GDM1 (cell line): ENCODE results near the gene KCNH5.

Experiments used
- DNase-seq: peaks from one replicate; lab custom pipeline; 2025; lab: John Stamatoyannopoulos, UW

KCNH5 gene, protein sequence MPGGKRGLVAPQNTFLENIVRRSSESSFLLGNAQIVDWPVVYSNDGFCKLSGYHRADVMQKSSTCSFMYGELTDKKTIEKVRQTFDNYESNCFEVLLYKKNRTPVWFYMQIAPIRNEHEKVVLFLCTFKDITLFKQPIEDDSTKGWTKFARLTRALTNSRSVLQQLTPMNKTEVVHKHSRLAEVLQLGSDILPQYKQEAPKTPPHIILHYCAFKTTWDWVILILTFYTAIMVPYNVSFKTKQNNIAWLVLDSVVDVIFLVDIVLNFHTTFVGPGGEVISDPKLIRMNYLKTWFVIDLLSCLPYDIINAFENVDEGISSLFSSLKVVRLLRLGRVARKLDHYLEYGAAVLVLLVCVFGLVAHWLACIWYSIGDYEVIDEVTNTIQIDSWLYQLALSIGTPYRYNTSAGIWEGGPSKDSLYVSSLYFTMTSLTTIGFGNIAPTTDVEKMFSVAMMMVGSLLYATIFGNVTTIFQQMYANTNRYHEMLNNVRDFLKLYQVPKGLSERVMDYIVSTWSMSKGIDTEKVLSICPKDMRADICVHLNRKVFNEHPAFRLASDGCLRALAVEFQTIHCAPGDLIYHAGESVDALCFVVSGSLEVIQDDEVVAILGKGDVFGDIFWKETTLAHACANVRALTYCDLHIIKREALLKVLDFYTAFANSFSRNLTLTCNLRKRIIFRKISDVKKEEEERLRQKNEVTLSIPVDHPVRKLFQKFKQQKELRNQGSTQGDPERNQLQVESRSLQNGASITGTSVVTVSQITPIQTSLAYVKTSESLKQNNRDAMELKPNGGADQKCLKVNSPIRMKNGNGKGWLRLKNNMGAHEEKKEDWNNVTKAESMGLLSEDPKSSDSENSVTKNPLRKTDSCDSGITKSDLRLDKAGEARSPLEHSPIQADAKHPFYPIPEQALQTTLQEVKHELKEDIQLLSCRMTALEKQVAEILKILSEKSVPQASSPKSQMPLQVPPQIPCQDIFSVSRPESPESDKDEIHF

DNA sequence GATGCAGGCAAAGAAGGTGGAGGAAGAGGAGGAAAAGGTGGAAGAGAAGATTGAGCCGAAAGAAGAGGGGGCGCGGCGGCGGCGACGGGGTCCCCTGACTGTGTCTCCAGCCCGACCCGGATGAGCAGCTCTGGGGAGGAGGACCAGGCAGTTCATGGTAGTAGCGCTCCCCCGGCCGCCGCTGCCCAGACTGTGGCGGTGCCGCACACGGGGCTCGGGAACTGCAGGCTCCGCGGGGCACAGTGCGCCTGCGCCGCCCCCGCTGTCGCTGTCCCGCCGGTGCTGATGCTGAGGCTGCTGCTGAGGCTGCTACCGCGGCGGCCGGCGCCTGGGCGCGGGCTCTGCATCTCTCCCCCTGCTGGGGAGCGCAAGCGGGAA lies at the start of gene KCNH5:
Gene KCNH5, minus strand, starts transcription at position 225 of the 378 bp plus-strand sequence. CDS start 272 bp downstream, outside the sequence.
- no peak for DNase-seq

- no peak for DNase-seq
These were observed 46.2 kb upstream of the KCNH5 start for GRCh38 chr14:63091394-63091996.

GRCh38 chr14:63088865-63089264 lies 43.6 kb upstream of the KCNH5 start:
- DNase-seq: no peak

DNA sequence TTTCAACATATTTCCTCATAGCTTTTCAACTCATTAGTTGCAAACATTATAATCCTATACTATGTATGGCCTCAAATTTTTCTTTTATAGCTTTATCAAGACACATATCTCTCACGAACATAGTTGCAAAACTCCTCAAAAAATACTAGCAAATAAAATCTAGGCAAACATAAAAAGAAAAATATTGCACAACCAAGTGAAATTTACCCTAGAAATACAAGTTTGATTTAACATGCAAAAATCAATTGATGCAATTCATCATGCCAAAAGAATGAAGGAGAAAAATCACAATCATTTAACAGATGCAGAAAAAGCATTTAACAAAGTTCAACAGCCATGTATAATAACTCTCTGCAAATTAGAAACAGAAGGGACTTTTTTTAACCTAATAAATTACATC lies 33.3 kb upstream of the KCNH5 start:
- DNase-seq: no peak

DNA sequence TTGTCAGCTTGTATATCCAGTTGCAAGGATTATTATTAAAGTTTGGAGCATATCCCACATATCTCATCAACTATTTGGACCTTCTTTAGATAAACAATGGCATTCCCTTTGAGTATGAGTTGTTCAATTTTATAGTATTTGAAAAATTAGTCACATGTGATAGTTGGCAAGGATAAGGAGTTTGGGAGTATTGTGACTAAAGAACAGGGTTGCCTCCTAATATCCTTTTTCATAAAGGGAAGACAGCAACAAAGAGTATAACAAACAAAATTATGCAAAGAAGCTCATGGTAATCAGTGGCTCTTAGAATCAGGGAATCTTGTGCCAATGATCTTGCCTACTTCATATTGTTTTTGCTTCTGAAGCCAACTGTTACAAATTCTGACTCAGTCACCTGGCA lies 31.2 kb upstream of the KCNH5 start:
- no peak for DNase-seq

- DNase-seq: no peak
These were observed 10.4 kb upstream of the KCNH5 start for GRCh38 chr14:63055631-63056030.

DNA sequence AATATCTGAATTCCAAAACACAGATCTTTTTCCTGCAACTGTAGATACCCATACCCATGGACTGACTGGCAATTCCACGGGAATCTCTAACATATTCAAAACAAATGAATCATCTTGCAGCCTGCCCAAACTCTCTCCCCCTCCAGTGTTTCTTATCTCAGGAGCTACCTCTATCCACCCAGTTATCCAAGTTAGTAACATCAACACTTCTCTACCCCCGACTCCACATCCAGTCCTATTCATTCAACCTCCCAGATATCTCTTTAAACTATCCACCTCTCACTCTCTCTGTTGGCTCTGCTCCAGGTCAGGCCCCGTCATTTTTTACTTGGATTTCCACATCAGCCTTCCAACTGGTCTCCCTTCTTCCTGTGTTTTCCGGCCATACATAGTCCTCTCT lies 6.7 kb upstream of the KCNH5 start:
- DNase-seq: no peak

- no peak for DNase-seq
These were observed 6.0 kb upstream of the KCNH5 start for GRCh38 chr14:63051301-63051700.

- no peak for DNase-seq
These were observed 5.4 kb upstream of the KCNH5 start for GRCh38 chr14:63050694-63051093.

DNA sequence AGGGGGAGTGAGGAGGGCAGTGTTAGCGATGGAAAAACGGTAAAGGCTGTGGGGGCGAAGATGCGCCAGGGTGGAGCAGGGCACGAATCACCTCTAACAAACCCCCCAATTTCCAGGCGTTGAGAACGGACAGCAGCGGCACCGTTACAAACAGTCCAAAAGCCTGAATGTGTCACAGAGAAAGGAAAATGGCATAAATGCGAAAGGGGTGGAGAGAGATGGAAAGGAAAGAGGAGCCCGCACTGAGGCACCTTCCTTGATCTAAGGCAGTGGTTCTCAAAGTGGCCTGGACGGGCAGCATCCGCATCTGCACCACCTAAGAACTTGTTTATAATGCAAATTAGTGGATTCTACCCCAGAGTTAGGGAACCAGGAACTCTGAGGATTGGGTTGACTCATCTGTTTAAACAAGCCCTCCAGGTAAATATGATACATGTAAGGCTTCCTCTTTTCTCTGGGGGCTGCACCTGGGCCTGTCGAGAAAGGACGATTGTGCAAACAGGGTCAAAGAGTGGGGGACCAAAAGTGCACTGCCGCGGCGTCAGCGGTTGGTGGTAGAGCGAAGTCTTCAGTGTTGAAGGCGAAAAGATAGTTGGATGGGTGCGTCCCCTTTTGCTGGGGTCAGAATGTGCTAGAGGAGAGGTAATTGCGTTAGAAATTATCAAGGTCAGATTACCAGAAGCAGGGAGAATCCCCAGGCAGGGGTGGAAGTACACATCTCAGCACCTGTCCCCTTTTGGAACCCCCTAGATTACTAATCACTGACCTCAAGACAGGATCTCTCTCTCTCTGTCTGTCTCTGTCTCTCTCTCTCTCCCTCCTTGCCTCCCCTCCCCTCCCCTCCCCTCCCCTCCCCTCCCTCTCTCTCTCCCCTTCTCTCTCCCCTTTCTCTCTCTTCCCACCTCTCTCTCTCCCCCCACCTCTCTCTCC lies 1.3 kb upstream of the KCNH5 start:
- no peak for DNase-seq

- no peak for DNase-seq
These were observed 508 bp upstream of the KCNH5 start for GRCh38 chr14:63045612-63046320.

- no peak for DNase-seq
These were observed 5.4 kb downstream of the KCNH5 start for GRCh38 chr14:63039866-63040265.

DNA sequence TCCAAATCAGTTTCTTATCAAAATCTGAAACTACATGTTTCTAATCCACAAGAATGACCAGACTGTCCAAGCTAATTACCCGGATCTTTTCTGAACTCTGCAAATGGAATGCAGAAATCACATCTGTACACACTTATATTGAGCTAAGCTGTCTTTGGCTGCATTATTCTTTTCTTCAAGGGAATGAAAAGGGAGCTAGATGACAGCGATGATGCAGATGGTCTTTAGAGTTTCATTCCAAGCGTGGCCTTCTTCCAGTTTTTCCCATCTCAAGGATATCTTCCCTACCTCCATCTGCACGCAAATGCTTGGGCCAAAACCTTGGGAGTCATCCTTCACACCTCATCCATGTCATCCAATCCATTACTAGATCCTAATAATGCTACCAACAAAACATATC lies 12.6 kb downstream of the KCNH5 start:
- DNase-seq: no peak

- no peak for DNase-seq
These were observed 13.2 kb downstream of the KCNH5 start for GRCh38 chr14:63032076-63032475.

GRCh38 chr14:63030113-63030512 lies 15.1 kb downstream of the KCNH5 start:
- no peak for DNase-seq

GRCh38 chr14:63027719-63028118 lies 17.5 kb downstream of the KCNH5 start:
- no peak for DNase-seq

DNA sequence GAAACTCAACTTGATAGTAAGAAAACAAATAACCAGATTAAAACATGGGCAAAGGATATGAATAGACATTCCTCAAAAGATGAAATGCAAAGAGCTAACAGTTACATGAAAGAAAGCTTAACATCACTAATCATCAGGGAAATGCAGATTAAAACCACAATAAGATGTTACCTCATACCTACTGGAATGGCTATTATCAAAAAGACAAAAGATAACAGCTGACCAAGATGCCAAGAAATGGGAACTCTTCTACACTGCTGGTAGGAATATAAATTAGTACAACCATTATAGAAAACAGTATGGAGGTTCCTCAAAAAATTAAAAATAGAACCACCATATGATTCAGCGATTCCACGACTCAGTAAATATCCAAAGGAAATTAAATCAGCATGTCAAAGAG lies 18.8 kb downstream of the KCNH5 start:
- DNase-seq: no peak

- DNase-seq: no peak
These were observed 30.6 kb downstream of the KCNH5 start for GRCh38 chr14:63014621-63015020.

DNA sequence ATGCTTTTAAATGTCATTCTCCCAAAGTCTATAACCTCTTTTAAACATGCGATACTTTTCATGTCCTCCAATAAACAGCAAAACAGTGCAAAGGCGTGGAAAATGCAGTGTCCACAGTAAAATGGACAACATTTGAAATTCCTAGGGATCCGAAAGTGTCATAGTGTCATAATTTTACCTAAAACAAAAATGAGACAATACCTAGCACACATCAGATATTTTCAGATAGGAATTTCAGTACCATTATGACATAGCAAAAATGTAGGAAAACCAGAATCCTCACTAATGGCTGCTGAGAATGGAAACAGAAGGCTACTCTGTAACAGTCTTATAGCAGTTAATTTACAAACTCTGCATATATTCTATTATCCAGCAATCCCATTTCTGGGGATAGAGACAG lies 33.1 kb downstream of the KCNH5 start:
- DNase-seq: no peak

DNA sequence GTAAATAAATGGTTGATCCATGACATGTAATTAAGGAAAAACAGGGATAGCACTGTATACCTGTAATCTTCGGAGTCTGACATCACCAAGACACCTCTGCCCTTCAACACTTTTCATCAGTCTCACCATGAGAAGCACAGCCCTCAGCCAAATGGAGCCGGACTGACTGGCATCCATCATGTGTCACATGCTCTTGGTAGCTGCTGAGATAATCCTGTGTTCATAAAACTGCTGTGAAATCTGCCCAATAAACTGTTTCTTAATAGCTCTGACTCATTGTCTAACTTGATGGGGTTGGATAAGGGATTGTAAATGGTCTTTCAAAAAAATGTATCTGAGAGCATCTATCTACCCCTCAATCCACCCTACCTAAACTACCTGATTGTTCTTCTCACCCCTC lies 33.6 kb downstream of the KCNH5 start:
- no peak for DNase-seq

GRCh38 chr14:63009495-63009894 lies 35.8 kb downstream of the KCNH5 start:
- DNase-seq: no peak
